Caco-2 (cell line): ENCODE measurements around the gene ARHGEF12. TPM values are rescaled to one million over a fixed set of nuclear protein-coding genes. Genes with fewer than 3 reads are reported as not detected.

Experiments used
- BruUV-seq: library from RNA; stranded (reverse); fragments of 400-500 nt; replicated peaks from 2 replicates; lab custom pipeline; 2021; lab: Mats Ljungman, UMichigan
- CTCF ChIA-PET: fragments of 300-600 bp; sonication (Branson Sonifier 250); formaldehyde crosslinking; loops from one replicate; lab custom pipeline; 2022; ENCODE audit warnings: antibody characterized with exemption; lab: Charles Lee
- POLR2A ChIA-PET: fragments of 300-600 bp; sonication (Branson Sonifier 250); formaldehyde crosslinking; loops from one replicate; lab custom pipeline; 2022; ENCODE audit warnings: antibody characterized with exemption; lab: Charles Lee
- DNase-seq, 2 experiments: peaks; one replicate each; pipeline versions ENCODE4 v3.0.0 to v3.0.0-alpha.2; 2020 to 2022
- H3K27me3 ChIP-seq: replicated peaks from 2 replicates; pipeline ENCODE4 v1.6.0; 2011; ENCODE audit warnings: low read length; ENCODE audit not compliant: control insufficient read depth, insufficient read depth
- H3K36me3 ChIP-seq: 2 replicates; pipeline ENCODE4 v1.5.1; 2011; ENCODE audit warnings: low read length; ENCODE audit not compliant: control insufficient read depth, insufficient read depth
- H3K4me1 ChIP-seq: fragments of 250-450 bp; sonication (Bioruptor Pico); 2 replicates; pipeline ENCODE4 v1.5.1; 2020; ENCODE audit warnings: mild to moderate bottlenecking
- H3K4me3 ChIP-seq: 2 replicates; pipeline ENCODE4 v1.5.1; 2011; ENCODE audit warnings: low read depth, mild to moderate bottlenecking, control low read depth, low read length
- H3K9me3 ChIP-seq: fragments of 250-450 bp; sonication (Bioruptor Pico); 2 replicates; pipeline ENCODE4 v1.5.1; 2020; ENCODE audit warnings: mild to moderate bottlenecking, moderate library complexity
- H3K27ac Mint-ChIP-seq: one replicate; pipeline ENCODE4 v1.8.0; 2022; ENCODE audit warnings: mixed read lengths; ENCODE audit not compliant: unreplicated experiment
- H3K27me3 Mint-ChIP-seq: one replicate; pipeline ENCODE4 v1.8.0; 2022; ENCODE audit warnings: mixed read lengths; ENCODE audit not compliant: insufficient read depth, unreplicated experiment
- H3K36me3 Mint-ChIP-seq: one replicate; pipeline ENCODE4 v1.8.0; 2022; ENCODE audit warnings: mild to moderate bottlenecking, mixed read lengths; ENCODE audit not compliant: insufficient read depth, unreplicated experiment
- H3K4me1 Mint-ChIP-seq: one replicate; pipeline ENCODE4 v1.8.0; 2022; ENCODE audit warnings: low read depth, mixed read lengths; ENCODE audit not compliant: unreplicated experiment
- H3K4me3 Mint-ChIP-seq: one replicate; pipeline ENCODE4 v1.8.0; 2022; ENCODE audit warnings: mild to moderate bottlenecking, moderate library complexity, mixed read lengths; ENCODE audit not compliant: unreplicated experiment
- H3K9me3 Mint-ChIP-seq: one replicate; pipeline ENCODE4 v1.8.0; 2022; ENCODE audit warnings: mixed read lengths; ENCODE audit not compliant: unreplicated experiment
- intact Hi-C: fragments of 100-400 bp; cut with micrococcal nuclease; formaldehyde crosslinking; loops from one replicate; pipeline ENCODE4 v1.10.0; 2022; ENCODE audit not compliant: unreplicated experiment
- total RNA-seq: library from RNA; stranded (reverse); gene quantifications from 2 replicates; pipeline ENCODE4 v1.2.3, GENCODE V29; 2022
- TF ChIP-seq, protein P1 (sequence below), 2 experiments: fragments of 200-600 bp in 1 of 2; IDR thresholded peaks; 1 replicate in 1 of 2; 2 replicates in 1 of 2; pipeline versions ENCODE4 v1.5.1 to v1.8.0; 2011 to 2022; ENCODE audit warnings: antibody characterized with exemption in 1 of 2, control low read depth in 1 of 2, inconsistent platforms in 1 of 2, low read depth in 1 of 2, low read length in 1 of 2, mild to moderate bottlenecking in 1 of 2, moderate library complexity in 1 of 2; ENCODE audit not compliant: insufficient read depth in 1 of 2, severe bottlenecking in 1 of 2, unreplicated experiment in 1 of 2

ARHGEF12 gene
- total RNA-seq, 1 experiment from 2014 or later = 89.3 TPM

DNA sequence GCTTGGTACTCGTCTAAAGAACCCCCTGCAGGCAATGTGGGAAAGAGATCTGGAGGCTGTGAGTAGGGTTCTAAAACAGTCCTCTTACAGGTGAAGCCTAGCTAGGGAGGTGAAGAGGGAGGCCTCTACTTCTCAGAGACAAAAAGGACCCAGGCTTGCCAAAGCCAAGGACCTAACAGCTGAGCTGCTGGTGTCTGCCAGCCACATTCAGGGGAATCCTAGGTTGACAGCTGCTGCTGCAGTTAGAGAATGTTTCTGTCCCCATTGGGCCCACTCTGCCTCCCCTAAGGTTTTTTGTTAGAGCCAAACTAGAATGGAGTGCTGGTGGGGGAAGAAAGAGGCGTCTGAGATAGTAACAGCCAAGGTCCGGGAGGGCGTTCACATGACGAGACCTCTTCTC, 37.8 kb upstream of the ARHGEF12 start:
- no TSS peak for BruUV-seq
- Histone ChIP-seq H3K27me3 (peaks cover 2% of the 10 kb centered on the region; the same call in 1 of the 2 replicates), H3K9me3 (no peaks in the 10 kb centered on the region), H3K4me3 (no peak overlapping the region), H3K36me3 (no peaks in the 10 kb centered on the region), H3K4me1 (no peaks in the 10 kb centered on the region)
- CTCF ChIA-PET = interaction anchor here (1.0 to 12.0 kb wide), 3 partner anchors 64 to 130 kb away, joined by 3 to 246 read pairs (median 4); partner anchors contain the start of gene POU2F3
- Mint-ChIP-seq H3K4me3 (no peak overlapping the region), H3K4me1 (peaks cover 8% of the 10 kb centered on the region), H3K27me3 (peaks cover 13% of the 10 kb centered on the region), H3K9me3 (no peaks in the 10 kb centered on the region), H3K27ac (no peak overlapping the region), H3K36me3 (no peaks in the 10 kb centered on the region)
- DNase-seq = no peak
- TF ChIP-seq, protein P1, sequence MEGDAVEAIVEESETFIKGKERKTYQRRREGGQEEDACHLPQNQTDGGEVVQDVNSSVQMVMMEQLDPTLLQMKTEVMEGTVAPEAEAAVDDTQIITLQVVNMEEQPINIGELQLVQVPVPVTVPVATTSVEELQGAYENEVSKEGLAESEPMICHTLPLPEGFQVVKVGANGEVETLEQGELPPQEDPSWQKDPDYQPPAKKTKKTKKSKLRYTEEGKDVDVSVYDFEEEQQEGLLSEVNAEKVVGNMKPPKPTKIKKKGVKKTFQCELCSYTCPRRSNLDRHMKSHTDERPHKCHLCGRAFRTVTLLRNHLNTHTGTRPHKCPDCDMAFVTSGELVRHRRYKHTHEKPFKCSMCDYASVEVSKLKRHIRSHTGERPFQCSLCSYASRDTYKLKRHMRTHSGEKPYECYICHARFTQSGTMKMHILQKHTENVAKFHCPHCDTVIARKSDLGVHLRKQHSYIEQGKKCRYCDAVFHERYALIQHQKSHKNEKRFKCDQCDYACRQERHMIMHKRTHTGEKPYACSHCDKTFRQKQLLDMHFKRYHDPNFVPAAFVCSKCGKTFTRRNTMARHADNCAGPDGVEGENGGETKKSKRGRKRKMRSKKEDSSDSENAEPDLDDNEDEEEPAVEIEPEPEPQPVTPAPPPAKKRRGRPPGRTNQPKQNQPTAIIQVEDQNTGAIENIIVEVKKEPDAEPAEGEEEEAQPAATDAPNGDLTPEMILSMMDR (IDR thresholded peaks at IDR 0.05; ENCODE audit: insufficient read depth in 1 of 2, low read depth in 1 of 2, low read length in 1 of 2, severe bottlenecking in 1 of 2, unreplicated experiment in 1 of 2) = no peak
- POLR2A ChIA-PET = no interaction called here
- intact Hi-C loops = no loop called here

DNA sequence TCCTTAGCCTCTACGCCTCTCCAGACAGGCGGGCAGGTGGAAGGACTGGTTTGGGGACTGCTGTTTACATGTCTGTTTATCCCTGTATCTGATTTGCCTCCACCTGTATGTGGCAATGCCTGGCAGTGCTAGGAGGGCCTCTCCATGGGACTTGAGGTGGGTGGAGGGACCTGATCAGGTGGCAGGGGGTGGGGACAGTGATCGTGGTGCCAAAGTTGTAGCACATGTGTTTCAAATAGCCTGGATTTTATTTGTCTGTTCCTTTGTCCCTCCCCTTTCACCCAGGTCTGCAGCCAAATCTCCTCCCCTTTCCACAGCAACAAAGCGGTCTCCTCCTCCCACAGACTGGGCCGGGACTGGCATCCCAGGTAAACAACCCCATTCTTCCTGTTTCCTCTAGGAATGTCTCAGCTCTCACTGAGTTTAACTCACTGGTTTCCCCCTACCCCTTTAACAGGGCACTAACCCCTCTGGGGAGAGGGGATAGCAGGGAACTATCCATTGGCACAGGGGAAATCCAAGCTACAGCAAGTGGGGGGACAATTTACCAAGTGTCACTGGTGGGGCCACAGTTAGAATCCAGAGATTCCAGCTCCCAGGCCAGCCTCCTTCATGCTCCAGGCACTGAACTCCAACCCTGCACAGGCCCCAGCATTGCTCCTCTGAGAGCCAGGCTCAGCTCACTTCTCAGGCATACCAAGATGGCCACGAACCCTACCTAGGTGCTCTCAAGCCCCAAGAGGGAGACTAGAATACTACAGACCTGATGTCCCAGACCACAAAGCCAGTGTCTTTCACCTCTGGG, 34.0 kb upstream of the ARHGEF12 start:
- no peaks in the 10 kb centered on the region for H3K9me3 ChIP-seq
- no peaks in the 10 kb centered on the region for H3K36me3 ChIP-seq
- no peaks in the 10 kb centered on the region for H3K9me3 Mint-ChIP-seq
- H3K27me3 ChIP-seq = no peaks in the 10 kb centered on the region
- TF ChIP-seq, protein P1 (IDR thresholded peaks at IDR 0.05; ENCODE audit: insufficient read depth in 1 of 2, low read depth in 1 of 2, low read length in 1 of 2, severe bottlenecking in 1 of 2, unreplicated experiment in 1 of 2) = no peak
- H3K27me3 Mint-ChIP-seq = peaks cover 4% of the 10 kb centered on the region
- ChIA-PET CTCF (interaction anchor here (0.7 to 12.0 kb wide), 25 partner anchors 8 to 1390 kb away, joined by 3 to 246 read pairs (median 6); partner anchors contain the start of genes ARHGEF12, POU2F3 and TLCD5), POLR2A (interaction anchor here (0.5 to 0.9 kb wide), 2 partner anchors 62 to 66 kb away, joined by 3 to 5 read pairs; partner anchors contain the start of gene POU2F3)
- BruUV-seq = no TSS peak
- H3K4me3 Mint-ChIP-seq = no peak overlapping the region
- H3K27ac Mint-ChIP-seq = no peak overlapping the region
- no peaks in the 10 kb centered on the region for H3K36me3 Mint-ChIP-seq
- peaks cover 8% of the 10 kb centered on the region for H3K4me1 Mint-ChIP-seq
- no peak overlapping the region for H3K4me3 ChIP-seq
- DNase-seq = peak in 1 of 2 experiments; percentile 42
- intact Hi-C loops = no loop called here
- H3K4me1 ChIP-seq = no peaks in the 10 kb centered on the region

DNA sequence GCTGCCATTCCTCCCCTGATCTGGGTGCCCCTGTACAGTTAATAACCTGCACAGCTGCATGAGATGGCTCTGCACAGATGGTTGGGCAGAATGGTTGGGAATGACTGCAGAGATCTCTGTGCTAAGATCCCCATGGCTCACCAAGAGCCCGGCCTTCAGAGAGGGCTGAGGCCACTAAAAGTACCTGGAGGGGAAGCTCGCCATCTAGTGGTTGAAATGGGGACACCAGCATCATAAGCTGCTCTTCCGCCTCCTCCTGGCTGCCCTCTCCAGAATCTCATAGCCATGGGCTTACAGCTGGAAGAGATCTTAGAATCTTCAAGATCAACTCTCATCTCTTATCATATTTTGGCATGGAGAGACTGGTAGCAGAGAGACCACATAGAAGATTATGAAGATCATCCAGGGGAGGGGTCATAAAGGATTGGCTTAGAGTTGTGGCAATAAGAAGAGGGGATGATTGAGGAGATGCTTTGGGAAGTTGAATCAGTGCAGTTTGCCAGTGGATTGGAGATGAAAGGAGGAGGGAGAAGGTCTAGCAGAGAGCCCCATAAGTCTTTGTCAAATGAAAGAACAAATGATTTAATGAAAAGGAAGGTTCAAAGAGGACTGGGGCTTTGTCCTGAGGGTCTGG, 33.1 kb upstream of the ARHGEF12 start:
- no peaks in the 10 kb centered on the region for H3K9me3 Mint-ChIP-seq

More for the DNA sequence above, 33.1 kb upstream of the ARHGEF12 start:
- TF ChIP-seq, protein P1 (IDR thresholded peaks at IDR 0.05; ENCODE audit: insufficient read depth in 1 of 2, low read depth in 1 of 2, low read length in 1 of 2, severe bottlenecking in 1 of 2, unreplicated experiment in 1 of 2) = peak; percentile 97 to 100
- Histone ChIP-seq H3K36me3 (no peaks in the 10 kb centered on the region), H3K9me3 (no peaks in the 10 kb centered on the region), H3K4me1 (no peaks in the 10 kb centered on the region), H3K4me3 (no peak overlapping the region), H3K27me3 (no peaks in the 10 kb centered on the region)
- Mint-ChIP-seq H3K4me3 (no peak overlapping the region), H3K4me1 (peaks cover 8% of the 10 kb centered on the region), H3K36me3 (no peaks in the 10 kb centered on the region), H3K27ac (no peak overlapping the region), H3K27me3 (peaks cover 3% of the 10 kb centered on the region)
- peak; percentile 81 to 86 for DNase-seq
- ChIA-PET CTCF (interaction anchor here (0.6 to 12.0 kb wide), 33 partner anchors 9 to 1391 kb away, joined by 3 to 246 read pairs (median 5); partner anchors contain the start of genes ARHGEF12, POU2F3 and TLCD5), POLR2A (interaction anchor here (0.5 to 0.9 kb wide), 3 partner anchors 22 to 67 kb away, joined by 3 to 5 read pairs (median 3); partner anchors contain the start of genes POU2F3 and TLCD5)
- intact Hi-C loops = loop anchor here (1.0 kb wide), 1 partner anchor 131 kb away; no protein-coding TSS in a partner anchor
- BruUV-seq = no TSS peak
